ENCODE data around the gene ATP8A2. TPM values are rescaled to one million over a fixed set of nuclear protein-coding genes. Genes with fewer than 3 reads are reported as not detected.

The ATP8A2 gene
- polyA plus RNA-seq, 1 donor from 2014 or later = 11.9 TPM

GRCh38 chr13:25980255-25980654 lies 608.5 kb downstream of the ATP8A2 start:
- Histone ChIP-seq H3K9me3 (ENCODE audit: low read length) (peaks cover 2% of the 10 kb centered on the region), H3K79me2 (replicated peaks; ENCODE audit: insufficient read depth, low read length) (no peaks in the 10 kb centered on the region), H3K4me2 (ENCODE audit: low read length) (no peak overlapping the region), H4K20me1 (ENCODE audit: insufficient read depth) (no peaks in the 10 kb centered on the region), H3K9ac (ENCODE audit: low read length) (no peak overlapping the region), H3K9me2 (ENCODE audit: insufficient read depth, low read length) (no peaks in the 10 kb centered on the region), H3K4me3 (ENCODE audit: low read length) (no peak overlapping the region), H3K36me3 (ENCODE audit: insufficient read depth, low read length) (no peaks in the 10 kb centered on the region), H3K27me3 (ENCODE audit: insufficient read depth, low read depth, low read length) (no peaks in the 10 kb centered on the region), H3F3A (ENCODE audit: insufficient read depth, low read length, poor library complexity, severe bottlenecking) (no peaks in the 10 kb centered on the region), H3K27ac (ENCODE audit: low read length) (no peak overlapping the region), H2AFZ (ENCODE audit: low read depth, low read length) (no peak overlapping the region)
- TF ChIP-seq REST (IDR thresholded peaks at IDR 0.05; ENCODE audit: borderline replicate concordance) (no peak), TAF1 (IDR thresholded peaks at IDR 0.05; ENCODE audit: low read depth) (no peak), MXI1 (conservative IDR thresholded peaks at IDR 0.05; ENCODE audit: poor library complexity, severe bottlenecking) (no peak), SMC3 (conservative IDR thresholded peaks at IDR 0.05; ENCODE audit: poor library complexity) (no peak), CTCF (IDR thresholded peaks at IDR 0.05; ENCODE audit: poor library complexity, severe bottlenecking) (no peak), RAD21 (conservative IDR thresholded peaks at IDR 0.05) (no peak), EZH2 (IDR thresholded peaks at IDR 0.05; ENCODE audit: borderline replicate concordance, insufficient read depth, low read length, poor library complexity, severe bottlenecking) (no peak), EP300 (conservative IDR thresholded peaks at IDR 0.05; ENCODE audit: poor library complexity, severe bottlenecking) (no peak), POLR2AphosphoS5 (IDR thresholded peaks at IDR 0.05) (no peak)

DNA sequence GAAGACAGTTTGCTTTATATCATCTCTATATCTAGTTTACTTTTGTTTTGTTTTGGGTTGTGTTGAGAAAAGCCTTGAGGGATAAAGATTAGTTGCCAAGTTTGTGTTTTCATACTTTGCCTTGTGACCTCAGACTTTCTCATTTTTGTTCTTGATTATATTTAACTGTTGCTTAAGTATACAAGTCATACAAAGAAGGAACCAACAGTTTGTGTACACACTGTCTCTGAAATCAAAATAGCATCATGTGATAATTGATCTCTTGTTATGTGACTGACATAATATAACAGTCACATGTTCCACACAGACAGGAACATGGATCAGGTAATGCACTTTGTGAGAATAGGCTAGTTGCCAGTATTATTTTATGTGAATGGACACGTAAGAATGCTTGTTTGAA lies 609.3 kb downstream of the ATP8A2 start:
- H2AFZ ChIP-seq (ENCODE audit: low read depth, low read length) = no peak overlapping the region
- TF ChIP-seq CTCF (IDR thresholded peaks at IDR 0.05; ENCODE audit: poor library complexity, severe bottlenecking) (no peak), MXI1 (conservative IDR thresholded peaks at IDR 0.05; ENCODE audit: poor library complexity, severe bottlenecking) (no peak), SMC3 (conservative IDR thresholded peaks at IDR 0.05; ENCODE audit: poor library complexity) (no peak), REST (IDR thresholded peaks at IDR 0.05; ENCODE audit: borderline replicate concordance) (no peak), TAF1 (IDR thresholded peaks at IDR 0.05; ENCODE audit: low read depth) (no peak), EZH2 (IDR thresholded peaks at IDR 0.05; ENCODE audit: borderline replicate concordance, insufficient read depth, low read length, poor library complexity, severe bottlenecking) (no peak), EP300 (conservative IDR thresholded peaks at IDR 0.05; ENCODE audit: poor library complexity, severe bottlenecking) (no peak), POLR2AphosphoS5 (IDR thresholded peaks at IDR 0.05) (no peak), RAD21 (conservative IDR thresholded peaks at IDR 0.05) (no peak)
- H3K27me3 ChIP-seq (ENCODE audit: insufficient read depth, low read depth, low read length) = no peaks in the 10 kb centered on the region
- H3K79me2 ChIP-seq (replicated peaks; ENCODE audit: insufficient read depth, low read length) = no peaks in the 10 kb centered on the region
- no peak overlapping the region for H3K4me3 ChIP-seq (ENCODE audit: low read length)
- no peaks in the 10 kb centered on the region for H3K36me3 ChIP-seq (ENCODE audit: insufficient read depth, low read length)
- no peaks in the 10 kb centered on the region for H4K20me1 ChIP-seq (ENCODE audit: insufficient read depth)
- H3K27ac ChIP-seq (ENCODE audit: low read length) = no peak overlapping the region
- no peaks in the 10 kb centered on the region for H3K9me2 ChIP-seq (ENCODE audit: insufficient read depth, low read length)
- no peak overlapping the region for H3K9ac ChIP-seq (ENCODE audit: low read length)
- H3F3A ChIP-seq (ENCODE audit: insufficient read depth, low read length, poor library complexity, severe bottlenecking) = no peaks in the 10 kb centered on the region
- H3K4me2 ChIP-seq (ENCODE audit: low read length) = no peak overlapping the region
- peaks cover 5% of the 10 kb centered on the region for H3K9me3 ChIP-seq (ENCODE audit: low read length)
